Body of pancreas (tissue), 4 donors: ENCODE measurements around the gene C16orf92. TPM values are rescaled to one million over a fixed set of nuclear protein-coding genes. Genes with fewer than 3 reads are reported as not detected.

ENCODE experiments used
- ATAC-seq: fragments of 150-250 bp; one replicate; pipeline ENCODE4 v1.9.1; 2016
- DNase-seq, 4 donors: peaks; one replicate each; pipeline ENCODE4 v3.0.0-alpha.2; 2019
- H3K27ac ChIP-seq, 4 donors: fragments of 200-600 bp; sonication (generic); 1 replicate in 3 of 4; 2 replicates in 1 of 4; pipeline versions ENCODE4 v1.5.1 to v1.6.1; 2016 to 2019; ENCODE audit warnings: mild to moderate bottlenecking in 1 of 4, mixed read lengths in 1 of 4, moderate library complexity in 1 of 4
- H3K27me3 ChIP-seq, 2 donors: fragments of 200-600 bp; sonication (generic); one replicate each; pipeline ENCODE4 v1.6.0; 2016; ENCODE audit warnings: mild to moderate bottlenecking in 1 of 2
- H3K36me3 ChIP-seq, 2 donors: fragments of 200-600 bp; sonication (generic); replicated peaks in 1 of 2; 2 replicates each; pipeline ENCODE4 v1.5.1; 2016; ENCODE audit warnings: low read depth in 2 of 2; ENCODE audit not compliant: insufficient read depth in 1 of 2
- H3K4me1 ChIP-seq: fragments of 200-600 bp; sonication (generic); one replicate; pipeline ENCODE4 v1.6.0; 2016
- H3K4me3 ChIP-seq, 2 donors: fragments of 200-600 bp; sonication (generic); 1 replicate in 1 of 2; 2 replicates in 1 of 2; pipeline ENCODE4 v1.5.1; 2016 to 2019
- H3K9me3 ChIP-seq, 3 donors: fragments of 200-600 bp; sonication (generic); 1 replicate in 2 of 3; 2 replicates in 1 of 3; pipeline ENCODE4 v1.5.1; 2016
- POLR2A ChIP-seq, 3 donors: fragments of 450-650 bp; IDR thresholded peaks; one replicate each; pipeline ENCODE4 v1.6.1; 2016; ENCODE audit warnings: antibody characterized with exemption in 3 of 3, mild to moderate bottlenecking in 2 of 3
- WGBS, 2 donors: methylation state at CpG; one replicate each; pipeline ENCODE4 v1.1.5; 2017; 5-methylcytosine and 5-hydroxymethylcytosine counted together
- intact Hi-C: fragments of 100-400 bp; cut with DNase I; formaldehyde crosslinking; loops from one replicate; pipeline ENCODE4 v1.15.1; 2023
- total RNA-seq, 2 donors: library from RNA; depleted of rRNA; stranded (reverse); fragments of >200 nt; gene quantifications; one replicate each; pipeline ENCODE4 v1.1.0, GENCODE V29; 2016
- TF ChIP-seq, protein P1 (sequence below), 7 experiments: fragments of 450-650 bp in 4 of 7; fragments of 200-600 bp in 3 of 7; sonication (generic) in 3 of 7; IDR thresholded peaks; one replicate each; pipeline ENCODE4 v1.5.1; 2016 to 2019; ENCODE audit warnings: antibody characterized with exemption in 7 of 7

The C16orf92 gene
- total RNA-seq, 2 donors from 2014 or later = not detected

GRCh38 chr16:29992344-29992967, 30.5 kb upstream of the C16orf92 start:
- TF ChIP-seq, protein P1, sequence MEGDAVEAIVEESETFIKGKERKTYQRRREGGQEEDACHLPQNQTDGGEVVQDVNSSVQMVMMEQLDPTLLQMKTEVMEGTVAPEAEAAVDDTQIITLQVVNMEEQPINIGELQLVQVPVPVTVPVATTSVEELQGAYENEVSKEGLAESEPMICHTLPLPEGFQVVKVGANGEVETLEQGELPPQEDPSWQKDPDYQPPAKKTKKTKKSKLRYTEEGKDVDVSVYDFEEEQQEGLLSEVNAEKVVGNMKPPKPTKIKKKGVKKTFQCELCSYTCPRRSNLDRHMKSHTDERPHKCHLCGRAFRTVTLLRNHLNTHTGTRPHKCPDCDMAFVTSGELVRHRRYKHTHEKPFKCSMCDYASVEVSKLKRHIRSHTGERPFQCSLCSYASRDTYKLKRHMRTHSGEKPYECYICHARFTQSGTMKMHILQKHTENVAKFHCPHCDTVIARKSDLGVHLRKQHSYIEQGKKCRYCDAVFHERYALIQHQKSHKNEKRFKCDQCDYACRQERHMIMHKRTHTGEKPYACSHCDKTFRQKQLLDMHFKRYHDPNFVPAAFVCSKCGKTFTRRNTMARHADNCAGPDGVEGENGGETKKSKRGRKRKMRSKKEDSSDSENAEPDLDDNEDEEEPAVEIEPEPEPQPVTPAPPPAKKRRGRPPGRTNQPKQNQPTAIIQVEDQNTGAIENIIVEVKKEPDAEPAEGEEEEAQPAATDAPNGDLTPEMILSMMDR (IDR thresholded peaks at IDR 0.05) = no peak
- TF ChIP-seq POLR2A (IDR thresholded peaks at IDR 0.05) = no peak
- H3K9me3 ChIP-seq = no peaks in the 10 kb centered on the region
- H3K36me3 ChIP-seq = peaks cover 0 to 5% of the 10 kb centered on the region in 2 donors
- H3K4me3 ChIP-seq = no peak overlapping the region
- WGBS, 2 donors = 62 to 66% methylated on average over 7 of the region's 7 CpGs
- DNase-seq (no peak), ATAC-seq (no peak)
- H3K27me3 ChIP-seq = no peaks in the 10 kb centered on the region
- intact Hi-C loops = no loop called here
- no peak overlapping the region for H3K27ac ChIP-seq
- peaks cover 23% of the 10 kb centered on the region for H3K4me1 ChIP-seq

- no peaks in the 10 kb centered on the region for H3K9me3 ChIP-seq
- H3K4me3 ChIP-seq = no peak overlapping the region
- TF ChIP-seq, protein P1 (IDR thresholded peaks at IDR 0.05) = no peak
- no peak for TF ChIP-seq POLR2A (IDR thresholded peaks at IDR 0.05)
- peaks cover 0 to 3% of the 10 kb centered on the region in 2 donors for H3K36me3 ChIP-seq
- no peaks in the 10 kb centered on the region for H3K27me3 ChIP-seq
- H3K27ac ChIP-seq = no peak overlapping the region
- 90 to 91% methylated on average over 18 to 25 of the region's 25 CpGs for WGBS, 2 donors
- intact Hi-C loops = no loop called here
- DNase-seq = no peak
- ATAC-seq = no peak
- H3K4me1 ChIP-seq = peaks cover 26% of the 10 kb centered on the region
Observed at GRCh38 chr16:29993191-29993902, 29.7 kb upstream of the C16orf92 start.

- ATAC-seq (no peak), DNase-seq (no peak)
- Histone ChIP-seq H3K36me3 (peaks cover 0 to 5% of the 10 kb centered on the region in 2 donors), H3K27me3 (no peaks in the 10 kb centered on the region), H3K4me1 (peaks cover 26% of the 10 kb centered on the region), H3K27ac (peak overlapping the region in 3 of 4 donors; percentile 89 to 99 (median 96)), H3K4me3 (no peak overlapping the region), H3K9me3 (no peaks in the 10 kb centered on the region)
- intact Hi-C loops = no loop called here
- TF ChIP-seq, protein P1 (IDR thresholded peaks at IDR 0.05) = no peak
- 87 to 88% methylated on average over 9 of the region's 9 CpGs for WGBS, 2 donors
Observed at GRCh38 chr16:29993903-29994599, 28.9 kb upstream of the C16orf92 start.

GRCh38 chr16:29994600-29995323, 28.2 kb upstream of the C16orf92 start:
- Histone ChIP-seq H3K9me3 (no peaks in the 10 kb centered on the region), H3K36me3 (peaks cover 0 to 5% of the 10 kb centered on the region in 2 donors), H3K27me3 (no peaks in the 10 kb centered on the region), H3K4me3 (peak overlapping the region; percentile 48 to 76), H3K27ac (peak overlapping the region; percentile 89 to 99 (median 93)), H3K4me1 (peaks cover 26% of the 10 kb centered on the region)
- ATAC-seq (peak; percentile 53), DNase-seq (peak; percentile 73 to 75 (median 74))
- intact Hi-C loops = no loop called here
- TF ChIP-seq, protein P1 (IDR thresholded peaks at IDR 0.05) = no peak
- no peak for TF ChIP-seq POLR2A (IDR thresholded peaks at IDR 0.05)
- 16 to 18% methylated on average over 17 to 24 of the region's 24 CpGs for WGBS, 2 donors
